K562 (cell line): ENCODE measurements around the gene CCDC136. TPM values are rescaled to one million over a fixed set of nuclear protein-coding genes. Genes with fewer than 3 reads are reported as not detected.

Experiments
- ARID1B ChIP-seq: fragments of 450-650 bp; IDR thresholded peaks from 2 replicates; pipeline ENCODE4 v1.6.1; 2016; ENCODE audit warnings: antibody characterized with exemption, mild to moderate bottlenecking, inconsistent platforms
- ATF7 ChIP-seq: fragments of 450-650 bp; IDR thresholded peaks from 2 replicates; pipeline ENCODE4 v1.7.1; 2014; ENCODE audit warnings: mild to moderate bottlenecking, moderate library complexity
- CHAMP1 ChIP-seq: fragments of 450-650 bp; IDR thresholded peaks from 2 replicates; pipeline ENCODE4 v1.6.1; 2016; ENCODE audit warnings: mild to moderate bottlenecking
- CTCF ChIP-seq, 3 experiments: IDR thresholded peaks in 2 of 3; conservative IDR thresholded peaks in 1 of 3; 2 replicates each; pipeline ENCODE4 v1.5.1; 2011 to 2012; ENCODE audit warnings: low read length in 3 of 3, mild to moderate bottlenecking in 3 of 3, control low read depth in 2 of 3, improper control_type of control experiment in 1 of 3, inconsistent platforms in 1 of 3, low read depth in 1 of 3, mixed read lengths in 1 of 3, moderate library complexity in 1 of 3; ENCODE audit not compliant: insufficient read depth in 2 of 3
- E2F5 ChIP-seq: sonication (generic); formaldehyde crosslinking; IDR thresholded peaks from 2 replicates; pipeline ENCODE4 v1.8.0; 2022; ENCODE audit warnings: mild to moderate bottlenecking, missing genetic modification reagents
- FOXO4 ChIP-seq: fragments of 450-650 bp; formaldehyde crosslinking; IDR thresholded peaks from 2 replicates; pipeline ENCODE4 v1.4.0; 2020; ENCODE audit warnings: mild to moderate bottlenecking, moderate library complexity
- HDAC2 ChIP-seq: fragments of 450-650 bp; IDR thresholded peaks from 2 replicates; pipeline ENCODE4 v1.6.1; 2016; ENCODE audit warnings: mild to moderate bottlenecking
- MAFG ChIP-seq: fragments of 450-650 bp; conservative IDR thresholded peaks from 2 replicates; pipeline ENCODE4 v1.6.1; 2016; ENCODE audit warnings: missing genetic modification characterization, missing compliant biosample characterization
- MYBL2 ChIP-seq, 2 experiments: fragments of 450-650 bp in 1 of 2; sonication (generic) in 1 of 2; formaldehyde crosslinking in 1 of 2; IDR thresholded peaks; 2 replicates each; pipeline versions ENCODE4 v1.6.1 to v1.8.1; 2017 to 2022; ENCODE audit warnings: borderline replicate concordance in 1 of 2, inconsistent platforms in 1 of 2, low read depth in 1 of 2, mild to moderate bottlenecking in 1 of 2, missing genetic modification reagents in 1 of 2, moderate library complexity in 1 of 2
- PCBP1 ChIP-seq: fragments of 200-400 bp; formaldehyde crosslinking; IDR thresholded peaks from 2 replicates; pipeline ENCODE4 v1.6.1; 2018; ENCODE audit warnings: mild to moderate bottlenecking, low read depth, low read length; ENCODE audit not compliant: poor library complexity, severe bottlenecking
- SMARCB1 ChIP-seq: IDR thresholded peaks from 2 replicates; pipeline ENCODE4 v1.6.1; 2011; ENCODE audit warnings: improper control_type of control experiment, low read depth; ENCODE audit not compliant: insufficient read length
- YY1 ChIP-seq, 3 experiments: IDR thresholded peaks; 2 replicates each; pipeline ENCODE4 v1.6.1; 2011; ENCODE audit warnings: low read length in 2 of 3, mild to moderate bottlenecking in 2 of 3, moderate library complexity in 2 of 3, borderline replicate concordance in 1 of 3, control low read depth in 1 of 3, low read depth in 1 of 3; ENCODE audit not compliant: insufficient read depth in 3 of 3, insufficient replicate concordance in 2 of 3, control insufficient read depth in 1 of 3, insufficient read length in 1 of 3; ENCODE audit errors: extremely low read depth in 1 of 3
- polyA plus RNA-seq, 8 experiments: library from polyadenylated mRNA; depleted of rRNA in 4 of 8; stranded (reverse) in 5 of 8; unstranded in 3 of 8; fragments of >200 nt; fragmentation: Nextera tagmentation in 2 of 8; fragmentation: Illumina TruSeq in 1 of 8; extraction: Ambion mirVana in 2 of 8; extraction: Trizol in 1 of 8; gene quantifications; 2 replicates each; pipeline versions ENCODE4 v1.2.1 to v1.2.3, GENCODE V29; 2011 to 2014; ENCODE audit warnings: inconsistent platforms in 1 of 8, missing spikeins in 1 of 8
- total RNA-seq, 7 experiments: library from RNA; depleted of rRNA in 6 of 7; stranded (reverse); fragments of >200 nt in 6 of 7; fragmentation: Illumina TruSeq in 2 of 7; extraction: Trizol in 2 of 7; gene quantifications; 2 replicates each; pipeline versions ENCODE4 v1.2.1 to v1.2.3, GENCODE V29; 2011 to 2021; ENCODE audit warnings: low replicate concordance in 1 of 7
- TF ChIP-seq, protein P1 (sequence below): sonication (generic); formaldehyde crosslinking; IDR thresholded peaks from 2 replicates; pipeline ENCODE4 v1.4.0; 2020; ENCODE audit warnings: mild to moderate bottlenecking, missing genetic modification reagents
- TF ChIP-seq, protein P2 (sequence below): fragments of 450-650 bp; formaldehyde crosslinking; IDR thresholded peaks from 2 replicates; pipeline ENCODE4 v1.4.0; 2020; ENCODE audit warnings: mild to moderate bottlenecking, mixed read lengths

Gene CCDC136
- total and polyA plus RNA-seq, 9 of the 15 experiments (the other 6 are each of a cell fraction or from before 2014, with no cell fraction given) = 2.4 to 40.8 (median 26.5) TPM

GRCh38 chr7:128783143-128783861 lies 8.5 kb upstream of the CCDC136 start (continued):
- no peak for TF ChIP-seq PCBP1
- no peak for TF ChIP-seq SMARCB1
- TF ChIP-seq, protein P1, sequence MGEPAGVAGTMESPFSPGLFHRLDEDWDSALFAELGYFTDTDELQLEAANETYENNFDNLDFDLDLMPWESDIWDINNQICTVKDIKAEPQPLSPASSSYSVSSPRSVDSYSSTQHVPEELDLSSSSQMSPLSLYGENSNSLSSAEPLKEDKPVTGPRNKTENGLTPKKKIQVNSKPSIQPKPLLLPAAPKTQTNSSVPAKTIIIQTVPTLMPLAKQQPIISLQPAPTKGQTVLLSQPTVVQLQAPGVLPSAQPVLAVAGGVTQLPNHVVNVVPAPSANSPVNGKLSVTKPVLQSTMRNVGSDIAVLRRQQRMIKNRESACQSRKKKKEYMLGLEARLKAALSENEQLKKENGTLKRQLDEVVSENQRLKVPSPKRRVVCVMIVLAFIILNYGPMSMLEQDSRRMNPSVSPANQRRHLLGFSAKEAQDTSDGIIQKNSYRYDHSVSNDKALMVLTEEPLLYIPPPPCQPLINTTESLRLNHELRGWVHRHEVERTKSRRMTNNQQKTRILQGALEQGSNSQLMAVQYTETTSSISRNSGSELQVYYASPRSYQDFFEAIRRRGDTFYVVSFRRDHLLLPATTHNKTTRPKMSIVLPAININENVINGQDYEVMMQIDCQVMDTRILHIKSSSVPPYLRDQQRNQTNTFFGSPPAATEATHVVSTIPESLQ (CRISPR knock-in tag) = peak; percentile 44; the same call in 1 of the 2 replicates
- peak; percentile 41; the same call in 1 of the 2 replicates for TF ChIP-seq FOXO4 (CRISPR knock-in tag)
- TF ChIP-seq CHAMP1 = 0 out of 2 replicates have a peak, but pooled peaks have one; percentile 57
- TF ChIP-seq E2F5 (CRISPR knock-in tag) = peak; percentile 69
- no peak for TF ChIP-seq MAFG (tag)
- TF ChIP-seq ARID1B = peak; percentile 66
- peak; percentile 86 for TF ChIP-seq ATF7
- TF ChIP-seq, protein P2, sequence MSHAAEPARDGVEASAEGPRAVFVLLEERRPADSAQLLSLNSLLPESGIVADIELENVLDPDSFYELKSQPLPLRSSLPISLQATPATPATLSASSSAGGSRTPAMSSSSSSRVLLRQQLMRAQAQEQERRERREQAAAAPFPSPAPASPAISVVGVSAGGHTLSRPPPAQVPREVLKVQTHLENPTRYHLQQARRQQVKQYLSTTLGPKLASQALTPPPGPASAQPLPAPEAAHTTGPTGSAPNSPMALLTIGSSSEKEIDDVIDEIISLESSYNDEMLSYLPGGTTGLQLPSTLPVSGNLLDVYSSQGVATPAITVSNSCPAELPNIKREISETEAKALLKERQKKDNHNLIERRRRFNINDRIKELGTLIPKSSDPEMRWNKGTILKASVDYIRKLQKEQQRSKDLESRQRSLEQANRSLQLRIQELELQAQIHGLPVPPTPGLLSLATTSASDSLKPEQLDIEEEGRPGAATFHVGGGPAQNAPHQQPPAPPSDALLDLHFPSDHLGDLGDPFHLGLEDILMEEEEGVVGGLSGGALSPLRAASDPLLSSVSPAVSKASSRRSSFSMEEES = no peak
- no peak for TF ChIP-seq MYBL2 (IDR thresholded peaks at IDR 0.05; ENCODE audit: low read depth)
- TF ChIP-seq MYBL2 (CRISPR knock-in tag; IDR thresholded peaks at IDR 0.05; ENCODE audit: borderline replicate concordance) = no peak
- peak; percentile 65; the same call in 1 of the 2 replicates for TF ChIP-seq HDAC2
- peak in 2 of 3 experiments; percentile 2 to 17; a peak in 1 of 6 replicates for TF ChIP-seq CTCF (IDR thresholded peaks at IDR 0.05 in 2 of 3, conservative IDR thresholded peaks at IDR 0.05 in 1 of 3; ENCODE audit: insufficient read depth in 2 of 3, low read depth in 1 of 3, low read length in 3 of 3)
- TF ChIP-seq YY1 (IDR thresholded peaks at IDR 0.05; ENCODE audit: borderline replicate concordance in 1 of 3, control insufficient read depth in 1 of 3, extremely low read depth in 1 of 3, insufficient read depth in 3 of 3, insufficient read length in 1 of 3, insufficient replicate concordance in 2 of 3, low read depth in 1 of 3, low read length in 2 of 3) = peak in 1 of 3 experiments; percentile 33
